GM19395 (cell line): ENCODE results near the gene ZGPAT.

Experiments
- ATAC-seq: cut with Tn5 transposase; IDR thresholded peaks from one replicate; pipeline ENCODE4 v1.9.1; 2021; ENCODE audit warnings: mild to moderate bottlenecking, moderate library complexity; ENCODE audit not compliant: unreplicated experiment

The ZGPAT gene

GRCh38 chr20:63777614-63778013 is 69.8 kb downstream of the ZGPAT start:
- ATAC-seq = no peak

GRCh38 chr20:63778034-63778752 is 70.4 kb downstream of the ZGPAT start:
- ATAC-seq = no peak

GRCh38 chr20:63778857-63779256 is 71.0 kb downstream of the ZGPAT start:
- ATAC-seq = no peak

- no peak for ATAC-seq
Observed at GRCh38 chr20:63781181-63781580, 73.3 kb downstream of the ZGPAT start.

- no peak for ATAC-seq
Observed at GRCh38 chr20:63782051-63782471, 74.2 kb downstream of the ZGPAT start.

GRCh38 chr20:63782521-63782971 is 74.7 kb downstream of the ZGPAT start:
- ATAC-seq = no peak

GRCh38 chr20:63783970-63784369 is 76.1 kb downstream of the ZGPAT start:
- no peak for ATAC-seq

GRCh38 chr20:63785691-63786131 is 77.9 kb downstream of the ZGPAT start:
- no peak for ATAC-seq
